Fibroblast of lung (primary cell): ENCODE results near the gene TRERF1. TPM values are rescaled to one million over a fixed set of nuclear protein-coding genes. Genes with fewer than 3 reads are reported as not detected.
A peak's percentile ranks its signal among the peaks of the same experiment; 100 is the strongest.

Source experiments
- DNase-seq, 2 donors: peaks; one replicate each; pipeline versions ENCODE4 v3.0.0 to v3.0.0-alpha.2; 2010; ENCODE audit warnings: low read depth in 2 of 2
- H2AFZ ChIP-seq: 2 replicates; pipeline ENCODE4 v1.5.1; 2012; ENCODE audit warnings: low read length, control low read depth, inconsistent platforms
- H3K27ac ChIP-seq: 2 replicates; pipeline ENCODE4 v1.5.1; 2011; ENCODE audit warnings: low read length, control low read depth; ENCODE audit not compliant: insufficient read depth
- H3K27me3 ChIP-seq: 2 replicates; pipeline ENCODE4 v1.5.1; 2011; ENCODE audit warnings: mild to moderate bottlenecking, low read length; ENCODE audit not compliant: control insufficient read depth, insufficient read depth
- H3K36me3 ChIP-seq: 2 replicates; pipeline ENCODE4 v1.5.1; 2011; ENCODE audit warnings: low read length; ENCODE audit not compliant: control insufficient read depth, insufficient read depth
- H3K4me1 ChIP-seq: 2 replicates; pipeline ENCODE4 v1.5.1; 2011; ENCODE audit warnings: low read length; ENCODE audit not compliant: control insufficient read depth, insufficient read depth; ENCODE audit errors: extremely low read depth
- H3K4me2 ChIP-seq: 2 replicates; pipeline ENCODE4 v1.5.1; 2011; ENCODE audit warnings: low read length, control low read depth; ENCODE audit not compliant: insufficient read depth; ENCODE audit errors: extremely low read depth
- H3K4me3 ChIP-seq, 4 experiments: fragments of 200-600 bp in 1 of 4; sonication (generic) in 1 of 4; replicated peaks in 1 of 4; 2 replicates each; pipeline ENCODE4 v1.5.1; 2011 to 2016; ENCODE audit warnings: low read length in 4 of 4, low read depth in 3 of 4, mild to moderate bottlenecking in 3 of 4, control low read depth in 2 of 4, inconsistent platforms in 1 of 4, mixed read lengths in 1 of 4; ENCODE audit not compliant: insufficient read depth in 1 of 4; ENCODE audit errors: control extremely low read depth in 1 of 4
- H3K79me2 ChIP-seq: 2 replicates; pipeline ENCODE4 v1.5.1; 2012; ENCODE audit warnings: mild to moderate bottlenecking, low read length, inconsistent platforms; ENCODE audit not compliant: control insufficient read depth, insufficient read depth
- H3K9ac ChIP-seq: 2 replicates; pipeline ENCODE4 v1.5.1; 2011; ENCODE audit warnings: mild to moderate bottlenecking, low read length, control low read depth; ENCODE audit not compliant: insufficient read depth
- H3K9me3 ChIP-seq: 2 replicates; pipeline ENCODE4 v1.5.1; 2012; ENCODE audit warnings: low read depth, low read length; ENCODE audit not compliant: control insufficient read depth, insufficient read depth
- H4K20me1 ChIP-seq: 2 replicates; pipeline ENCODE4 v1.5.1; 2011; ENCODE audit warnings: low read length; ENCODE audit not compliant: control insufficient read depth, insufficient read depth; ENCODE audit errors: extremely low read depth
- EZH2 ChIP-seq: IDR thresholded peaks from 2 replicates; pipeline ENCODE4 v1.5.1; 2012; ENCODE audit warnings: low read length, control low read depth, mild to moderate bottlenecking; ENCODE audit errors: missing control alignments
- polyA minus RNA-seq: library from RNA; depleted of rRNA, polyadenylated mRNA; stranded (reverse); fragments of >200 nt; gene quantifications from 2 replicates; pipeline ENCODE4 v1.2.3, GENCODE V29; 2011; ENCODE audit warnings: low replicate concordance
- polyA plus RNA-seq, 2 donors: library from polyadenylated mRNA; depleted of rRNA in 1 of 2; stranded (reverse) in 1 of 2; unstranded in 1 of 2; fragments of >200 nt; gene quantifications; 2 replicates each; pipeline ENCODE4 v1.2.1, GENCODE V29; 2011 to 2012; ENCODE audit warnings: missing spikeins in 1 of 2
- total RNA-seq: library from RNA; depleted of rRNA; stranded (reverse); fragments of >200 nt; gene quantifications from 2 replicates; pipeline ENCODE4 v1.2.1, GENCODE V29; 2014
- TF ChIP-seq, protein P1 (sequence below), 2 donors: IDR thresholded peaks in 1 of 2; conservative IDR thresholded peaks in 1 of 2; 1 replicate in 1 of 2; 2 replicates in 1 of 2; pipeline ENCODE4 v1.5.1; 2011 to 2012; ENCODE audit warnings: low read length in 2 of 2, control low read depth in 1 of 2, inconsistent platforms in 1 of 2, low read depth in 1 of 2, mild to moderate bottlenecking in 1 of 2

Gene TRERF1
- total RNA-seq, result 4.1 and 8.3 TPM in 2 replicates
- polyA plus RNA-seq, result 6.3 and 8.1 TPM in 2 replicates
- polyA plus RNA-seq (2012), result 9.2 and 9.6 TPM in 2 replicates
- 19.2 and 33.8 TPM in 2 replicates for polyA minus RNA-seq

- peaks cover 48% of the 10 kb centered on the region for H3K79me2 ChIP-seq
- H3K9ac ChIP-seq, result peak within 1 kb of the TSS; percentile 62
- TF ChIP-seq, protein P1, sequence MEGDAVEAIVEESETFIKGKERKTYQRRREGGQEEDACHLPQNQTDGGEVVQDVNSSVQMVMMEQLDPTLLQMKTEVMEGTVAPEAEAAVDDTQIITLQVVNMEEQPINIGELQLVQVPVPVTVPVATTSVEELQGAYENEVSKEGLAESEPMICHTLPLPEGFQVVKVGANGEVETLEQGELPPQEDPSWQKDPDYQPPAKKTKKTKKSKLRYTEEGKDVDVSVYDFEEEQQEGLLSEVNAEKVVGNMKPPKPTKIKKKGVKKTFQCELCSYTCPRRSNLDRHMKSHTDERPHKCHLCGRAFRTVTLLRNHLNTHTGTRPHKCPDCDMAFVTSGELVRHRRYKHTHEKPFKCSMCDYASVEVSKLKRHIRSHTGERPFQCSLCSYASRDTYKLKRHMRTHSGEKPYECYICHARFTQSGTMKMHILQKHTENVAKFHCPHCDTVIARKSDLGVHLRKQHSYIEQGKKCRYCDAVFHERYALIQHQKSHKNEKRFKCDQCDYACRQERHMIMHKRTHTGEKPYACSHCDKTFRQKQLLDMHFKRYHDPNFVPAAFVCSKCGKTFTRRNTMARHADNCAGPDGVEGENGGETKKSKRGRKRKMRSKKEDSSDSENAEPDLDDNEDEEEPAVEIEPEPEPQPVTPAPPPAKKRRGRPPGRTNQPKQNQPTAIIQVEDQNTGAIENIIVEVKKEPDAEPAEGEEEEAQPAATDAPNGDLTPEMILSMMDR (conservative IDR thresholded peaks at IDR 0.05 in 1 of 2, IDR thresholded peaks at IDR 0.05 in 1 of 2; ENCODE audit: low read depth in 1 of 2, low read length in 2 of 2), result no peak
- no peak for TF ChIP-seq EZH2
- H3K27me3 ChIP-seq, result no peaks in the 10 kb centered on the region
- peak within 1 kb of the TSS; percentile 75 to 92 (median 88) for H3K4me3 ChIP-seq
- H3K9me3 ChIP-seq, result no peaks in the 10 kb centered on the region
- no peaks in the 10 kb centered on the region for H3K36me3 ChIP-seq
- H3K4me2 ChIP-seq, result peak within 1 kb of the TSS; percentile 84
- DNase-seq, result peak; percentile 78 to 85
- H3K27ac ChIP-seq, result peak within 1 kb of the TSS; percentile 77
- no peaks in the 10 kb centered on the region for H4K20me1 ChIP-seq
- peaks cover 12% of the 10 kb centered on the region for H3K4me1 ChIP-seq
- H2AFZ ChIP-seq, result peak within 1 kb of the TSS; percentile 78
Observed at GRCh38 chr6:42451333-42452170, at the start of gene TRERF1. Gene TRERF1, minus strand, starts transcription at chr6:42451926. Its CDS starts 182,336 bp downstream, at chr6:42269590.

DNA sequence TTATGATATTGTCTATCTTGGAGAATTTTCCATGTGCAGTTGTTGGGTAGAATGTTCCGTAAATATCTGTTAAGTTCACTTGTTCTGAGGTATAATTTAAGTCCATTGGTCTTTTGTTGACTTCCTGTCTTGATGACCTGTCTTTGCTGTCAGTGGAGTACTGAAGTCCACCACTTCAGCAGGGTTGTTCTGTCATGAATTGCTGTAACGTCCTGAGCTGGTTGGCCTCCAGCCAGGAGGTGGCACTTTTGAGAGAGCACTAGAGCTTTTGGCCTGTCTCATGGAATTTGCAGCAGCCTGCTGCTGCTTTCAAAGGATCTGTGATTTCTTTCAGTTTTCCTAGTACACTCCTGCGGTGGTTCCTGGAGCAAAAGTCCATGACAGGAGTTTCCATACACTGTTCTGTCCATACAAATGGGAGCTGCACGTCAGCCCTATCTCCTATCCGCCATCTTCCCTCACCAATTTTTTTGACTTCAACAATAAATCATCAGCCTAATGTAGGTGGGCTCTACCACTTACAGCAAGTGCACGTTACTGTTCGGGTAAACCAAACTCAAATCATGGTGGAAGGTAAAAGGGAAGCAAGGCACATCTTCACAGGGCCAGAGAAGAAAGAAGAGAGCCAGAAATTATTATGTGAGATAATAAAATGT, 46.9 kb upstream of the TRERF1 start:
- Histone ChIP-seq H3K79me2 (no peaks in the 10 kb centered on the region), H3K9ac (no peak overlapping the region), H2AFZ (no peak overlapping the region), H3K9me3 (no peaks in the 10 kb centered on the region), H3K27ac (no peak overlapping the region), H3K4me3 (no peak overlapping the region), H3K27me3 (no peaks in the 10 kb centered on the region), H4K20me1 (no peaks in the 10 kb centered on the region), H3K4me2 (no peak overlapping the region), H3K4me1 (no peaks in the 10 kb centered on the region), H3K36me3 (no peaks in the 10 kb centered on the region)
- no peak for TF ChIP-seq EZH2
- TF ChIP-seq, protein P1 (conservative IDR thresholded peaks at IDR 0.05 in 1 of 2, IDR thresholded peaks at IDR 0.05 in 1 of 2; ENCODE audit: low read depth in 1 of 2, low read length in 2 of 2), result no peak
- no peak for DNase-seq

DNA sequence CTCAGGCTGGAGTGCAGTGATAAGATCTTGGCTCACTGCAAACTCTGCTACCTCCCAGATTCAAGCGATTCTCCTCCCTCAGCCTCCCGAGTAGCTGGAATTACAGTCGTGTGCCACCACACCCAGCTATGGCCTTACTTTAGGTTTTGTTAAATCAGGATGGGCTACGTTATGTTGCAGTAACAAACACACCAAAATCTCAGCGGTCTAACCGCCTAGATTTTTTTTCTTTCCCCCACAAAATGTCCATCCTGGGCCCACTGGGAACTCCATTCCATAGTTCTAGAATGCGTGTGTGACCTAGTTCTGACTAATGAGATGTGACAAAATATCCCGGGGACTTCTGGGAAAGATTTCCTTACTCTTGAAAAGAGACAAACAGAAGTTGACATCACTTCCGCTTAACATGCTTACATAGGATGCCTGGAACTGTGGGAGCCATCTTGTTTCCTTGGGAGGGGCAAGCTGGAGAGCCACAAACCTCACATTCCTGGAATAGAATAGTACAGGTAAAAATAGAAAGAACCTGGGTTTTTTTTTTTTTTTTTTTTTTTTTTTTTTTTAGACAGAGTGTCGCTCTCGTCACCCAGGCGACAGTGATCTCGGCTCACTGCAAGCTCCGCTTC, 42.3 kb upstream of the TRERF1 start:
- Histone ChIP-seq H3K79me2 (no peaks in the 10 kb centered on the region), H3K4me2 (no peak overlapping the region), H3K4me3 (no peak overlapping the region), H3K27ac (no peak overlapping the region), H3K27me3 (no peaks in the 10 kb centered on the region), H2AFZ (no peak overlapping the region), H3K9ac (no peak overlapping the region), H3K4me1 (no peaks in the 10 kb centered on the region), H4K20me1 (no peaks in the 10 kb centered on the region), H3K9me3 (no peaks in the 10 kb centered on the region), H3K36me3 (no peaks in the 10 kb centered on the region)
- TF ChIP-seq EZH2, result no peak
- TF ChIP-seq, protein P1 (conservative IDR thresholded peaks at IDR 0.05 in 1 of 2, IDR thresholded peaks at IDR 0.05 in 1 of 2; ENCODE audit: low read depth in 1 of 2, low read length in 2 of 2), result no peak
- DNase-seq, result no peak
